Lower leg skin (tissue), 4 donors: ENCODE data around the gene C19orf81. TPM values are rescaled to one million over a fixed set of nuclear protein-coding genes. Genes with fewer than 3 reads are reported as not detected.

ENCODE experiments used
- DNase-seq, 2 donors: peaks; one replicate each; pipeline ENCODE4 v3.0.0-alpha.2; 2019; ENCODE audit warnings: low spot score in 2 of 2
- H3K4me3 ChIP-seq: fragments of 200-600 bp; sonication (generic); 2 replicates; pipeline ENCODE4 v1.5.1; 2017; ENCODE audit warnings: mild to moderate bottlenecking, low read depth; ENCODE audit not compliant: poor library complexity, severe bottlenecking
- CTCF ChIP-seq, 3 donors: fragments of 450-650 bp; IDR thresholded peaks; one replicate each; pipeline ENCODE4 v1.5.1; 2016; ENCODE audit warnings: antibody characterized with exemption in 3 of 3, mild to moderate bottlenecking in 3 of 3, moderate library complexity in 2 of 3
- POLR2A ChIP-seq, 2 donors: fragments of 450-650 bp; IDR thresholded peaks; one replicate each; pipeline ENCODE4 v1.6.1; 2016 to 2017; ENCODE audit warnings: antibody characterized with exemption in 2 of 2, mild to moderate bottlenecking in 1 of 2, moderate library complexity in 1 of 2
- WGBS, 2 donors: methylation state at CpG; one replicate each; pipeline ENCODE4 v1.1.5; 2018; 5-methylcytosine and 5-hydroxymethylcytosine counted together
- intact Hi-C: fragments of 100-400 bp; cut with DNase I; formaldehyde crosslinking; loops from one replicate; pipeline ENCODE4 v1.15.0; 2023; ENCODE audit warnings: low total_unique reads
- total RNA-seq, 4 donors: library from RNA; depleted of rRNA; stranded (reverse); fragments of >200 nt; gene quantifications; one replicate each; pipeline ENCODE4 v1.1.0, GENCODE V29; 2016

The C19orf81 gene
- total RNA-seq, 4 donors from 2014 or later = 0.91 to 1.4 TPM; not detected in 2

- WGBS, 2 donors = 16% methylated on average over 17 to 23 of the region's 23 CpGs
- intact Hi-C loops = no loop called here
- no peak overlapping the region for H3K4me3 ChIP-seq
- TF ChIP-seq POLR2A (IDR thresholded peaks at IDR 0.05) (no peak), CTCF (IDR thresholded peaks at IDR 0.05) (no peak)
- DNase-seq = peak; percentile 53 to 93
Observed at GRCh38 chr19:50679177-50680125, 30.2 kb downstream of the C19orf81 start.

GRCh38 chr19:50686310-50687032, 37.2 kb downstream of the C19orf81 start:
- intact Hi-C loops = no loop called here
- 27 to 28% methylated on average over 42 to 46 of the region's 50 CpGs for WGBS, 2 donors
- no peak for TF ChIP-seq CTCF (IDR thresholded peaks at IDR 0.05)
- DNase-seq = no peak
- no peak overlapping the region for H3K4me3 ChIP-seq

- intact Hi-C loops = no loop called here
- DNase-seq = no peak
- H3K4me3 ChIP-seq = no peak overlapping the region
- no peak for TF ChIP-seq CTCF (IDR thresholded peaks at IDR 0.05)
- TF ChIP-seq POLR2A (IDR thresholded peaks at IDR 0.05) = no peak
- 77 to 79% methylated on average over 13 to 19 of the region's 19 CpGs for WGBS, 2 donors
Observed at GRCh38 chr19:50688766-50689165, 39.5 kb downstream of the C19orf81 start.

- 77 to 80% methylated on average over 7 of the region's 7 CpGs for WGBS, 2 donors
- no peak for DNase-seq
- intact Hi-C loops = no loop called here
- TF ChIP-seq POLR2A (IDR thresholded peaks at IDR 0.05) = no peak
- no peak for TF ChIP-seq CTCF (IDR thresholded peaks at IDR 0.05)
- H3K4me3 ChIP-seq = no peak overlapping the region
Observed at GRCh38 chr19:50690439-50690838, 41.2 kb downstream of the C19orf81 start.

GRCh38 chr19:50693064-50693975, 44.1 kb downstream of the C19orf81 start:
- no peak for DNase-seq
- 7 to 11% methylated on average over 15 to 22 of the region's 23 CpGs for WGBS, 2 donors
- no peak overlapping the region for H3K4me3 ChIP-seq
- TF ChIP-seq POLR2A (IDR thresholded peaks at IDR 0.05) (no peak), CTCF (IDR thresholded peaks at IDR 0.05) (no peak)
- intact Hi-C loops = no loop called here
